Activated CD4-positive, alpha-beta memory T cell treated with anti-CD3 and anti-CD28 coated beads, Interleukin-2, amount 10 ng/mL, durations not matched to agents 7 days and 5 days (primary cell): ENCODE results near the gene ETFB. TPM values are rescaled to one million over a fixed set of nuclear protein-coding genes. Genes with fewer than 3 reads are reported as not detected.

Source experiments
- CTCF ChIA-PET: fragments of 350-600 bp; sonication (Branson Sonifier 250); formaldehyde crosslinking; loops from one replicate; lab custom pipeline; 2021; ENCODE audit warnings: antibody characterized with exemption, inconsistent platforms; lab: Charles Lee
- POLR2A ChIA-PET: fragments of 350-600 bp; sonication (Branson Sonifier 250); formaldehyde crosslinking; loops from one replicate; lab custom pipeline; 2021; ENCODE audit warnings: antibody characterized with exemption; lab: Charles Lee
- DNase-seq: peaks from one replicate; pipeline ENCODE4 v3.0.0-alpha.2; 2020
- H3K27ac Mint-ChIP-seq: one replicate; pipeline ENCODE4 v1.8.0; 2021; ENCODE audit warnings: mild to moderate bottlenecking, mixed read lengths
- H3K27me3 Mint-ChIP-seq: one replicate; pipeline ENCODE4 v1.8.0; 2021; ENCODE audit warnings: mixed read lengths
- H3K36me3 Mint-ChIP-seq: one replicate; pipeline ENCODE4 v1.8.0; 2021; ENCODE audit warnings: low read depth, mixed read lengths
- H3K4me1 Mint-ChIP-seq: one replicate; pipeline ENCODE4 v1.8.0; 2021; ENCODE audit warnings: mixed read lengths
- H3K4me3 Mint-ChIP-seq: one replicate; pipeline ENCODE4 v1.8.0; 2021; ENCODE audit warnings: mild to moderate bottlenecking, mixed read lengths
- H3K9me3 Mint-ChIP-seq: one replicate; pipeline ENCODE4 v1.8.0; 2021; ENCODE audit warnings: mixed read lengths
- total RNA-seq, 2 experiments: library from RNA; stranded (reverse); gene quantifications; one replicate each; pipeline ENCODE4 v1.2.3, GENCODE V29; 2021

The ETFB gene
- total RNA-seq, 2 experiments from 2014 or later, result 126 to 131 TPM

DNA sequence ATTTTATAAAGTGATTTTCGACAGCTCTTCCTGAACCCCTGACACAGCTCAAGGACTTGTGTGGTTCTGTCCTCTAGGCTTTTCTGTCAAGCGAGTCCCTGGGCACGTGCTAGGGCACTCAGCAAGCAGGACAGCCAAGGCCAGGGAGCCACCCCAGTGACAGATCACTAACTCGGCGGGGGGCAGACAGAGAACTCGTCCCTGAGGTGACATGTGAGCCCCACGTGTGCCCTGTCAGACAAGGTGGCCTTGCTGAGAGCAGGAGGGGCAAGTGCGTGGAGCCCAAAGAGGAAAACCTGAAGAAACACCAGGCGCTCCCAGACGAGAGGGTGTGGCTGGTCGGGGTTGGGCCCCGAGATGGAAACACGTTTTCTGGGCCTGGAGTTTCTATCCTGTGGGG is 4.9 kb downstream of the ETFB start:
- Mint-ChIP-seq H3K36me3 (peaks cover 20% of the 10 kb centered on the region), H3K4me1 (peaks cover 55% of the 10 kb centered on the region), H3K4me3 (no peak overlapping the region), H3K9me3 (no peaks in the 10 kb centered on the region), H3K27me3 (no peaks in the 10 kb centered on the region), H3K27ac (no peak overlapping the region)
- DNase-seq, result no peak
- ChIA-PET POLR2A (no interaction called here), CTCF (interaction anchor here (1.2 kb wide), 1 partner anchor 60 kb away, joined by 3 read pairs; no protein-coding TSS in a partner anchor)

DNA sequence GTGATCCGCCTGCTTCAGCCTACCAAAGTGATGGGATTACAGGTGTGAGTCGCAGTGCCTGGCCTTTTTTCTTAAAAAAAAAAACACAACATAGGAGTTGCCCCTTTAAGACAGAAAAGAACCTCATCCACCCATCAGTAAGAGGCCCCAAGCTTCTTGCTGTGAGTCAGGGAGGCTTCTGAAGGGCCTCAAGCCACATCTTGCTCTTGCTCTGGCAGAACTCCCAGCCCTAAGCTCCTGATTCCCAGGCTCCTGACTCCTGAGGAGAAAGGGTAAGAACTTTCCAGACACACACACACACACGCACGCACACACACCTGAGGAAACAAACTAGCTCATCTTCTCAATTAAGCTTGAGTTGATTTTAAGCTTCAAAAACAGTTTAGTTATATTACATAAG is 6.9 kb downstream of the ETFB start:
- H3K36me3 Mint-ChIP-seq, result peaks cover 23% of the 10 kb centered on the region
- DNase-seq, result no peak
- ChIA-PET CTCF (interaction anchor here (1.0 to 1.9 kb wide), 3 partner anchors 9 to 156 kb away, joined by 4 to 6 read pairs (median 5); no protein-coding TSS in a partner anchor), POLR2A (interaction anchor here (1.0 to 2.7 kb wide), 4 partner anchors 9 to 36 kb away, joined by 3 to 14 read pairs (median 7); partner anchors contain the start of gene NKG7)
- no peaks in the 10 kb centered on the region for H3K27me3 Mint-ChIP-seq
- peaks cover 59% of the 10 kb centered on the region for H3K4me1 Mint-ChIP-seq
- no peak overlapping the region for H3K27ac Mint-ChIP-seq
- H3K4me3 Mint-ChIP-seq, result no peak overlapping the region
- no peaks in the 10 kb centered on the region for H3K9me3 Mint-ChIP-seq

DNA sequence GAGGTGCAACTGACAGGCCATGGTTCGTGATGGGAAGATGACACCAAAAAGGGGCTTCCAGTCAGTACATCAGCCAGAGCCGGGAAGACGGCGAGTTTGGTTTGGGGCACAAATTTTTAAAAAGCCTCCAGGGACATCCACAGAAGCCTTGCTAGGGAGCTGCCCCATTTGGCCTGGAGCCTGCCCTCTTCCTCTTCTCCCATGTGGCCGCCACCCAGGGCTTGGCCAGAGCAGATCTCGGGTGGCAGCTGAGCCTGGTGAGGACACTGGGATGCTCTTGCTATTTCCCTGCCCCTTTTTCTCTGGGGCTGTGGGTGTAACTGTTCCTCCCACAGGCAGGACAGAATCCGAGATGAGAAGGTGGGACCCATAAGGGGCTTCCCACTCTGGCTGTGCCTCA is 8.2 kb downstream of the ETFB start:
- no peak overlapping the region for H3K27ac Mint-ChIP-seq
- ChIA-PET POLR2A (interaction anchor here (2.3 to 2.7 kb wide), 2 partner anchors 19 to 37 kb away, joined by 6 to 14 read pairs; no protein-coding TSS in a partner anchor), CTCF (interaction anchor here (0.7 kb wide), 1 partner anchor 64 kb away, joined by 3 read pairs; no protein-coding TSS in a partner anchor)
- H3K9me3 Mint-ChIP-seq, result no peaks in the 10 kb centered on the region
- DNase-seq, result no peak
- H3K4me3 Mint-ChIP-seq, result no peak overlapping the region
- no peaks in the 10 kb centered on the region for H3K27me3 Mint-ChIP-seq
- H3K4me1 Mint-ChIP-seq, result peaks cover 51% of the 10 kb centered on the region
- H3K36me3 Mint-ChIP-seq, result peaks cover 20% of the 10 kb centered on the region

DNA sequence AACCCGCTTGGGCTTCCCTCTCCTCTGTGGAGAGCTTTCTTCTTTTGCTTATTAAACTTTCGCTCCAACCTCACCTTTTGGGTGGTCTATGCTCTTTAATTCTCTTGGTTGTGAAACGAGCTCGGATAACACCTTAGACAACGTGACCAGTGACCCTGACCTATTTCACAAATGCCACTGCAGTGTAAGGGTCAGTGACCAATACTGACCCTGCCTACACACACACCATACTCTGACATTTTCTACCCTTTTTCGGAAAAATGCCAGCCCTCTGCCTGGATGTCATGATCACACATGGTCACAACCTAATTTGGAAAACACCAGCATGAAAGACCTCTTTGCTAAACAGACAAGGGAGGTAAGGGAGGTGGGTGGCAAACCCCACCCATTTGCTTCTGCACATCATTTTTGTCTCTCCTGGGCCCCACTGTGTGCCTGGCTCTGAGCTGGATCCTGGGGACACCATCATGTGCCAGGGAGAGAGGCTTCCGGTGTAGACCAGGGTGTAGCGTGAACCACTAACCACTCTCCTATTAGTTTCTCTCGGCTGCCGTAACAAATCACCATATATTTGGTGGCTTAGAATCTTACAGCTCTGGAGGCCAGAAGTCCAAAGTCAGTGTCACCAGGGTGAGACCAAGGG is 9.9 kb downstream of the ETFB start:
- Mint-ChIP-seq H3K27ac (peak overlapping the region; percentile 26), H3K27me3 (no peaks in the 10 kb centered on the region), H3K4me1 (peaks cover 39% of the 10 kb centered on the region), H3K9me3 (no peaks in the 10 kb centered on the region), H3K36me3 (peaks cover 25% of the 10 kb centered on the region), H3K4me3 (no peak overlapping the region)
- POLR2A ChIA-PET, result interaction anchor here (1.2 to 1.7 kb wide), 4 partner anchors 9 to 40 kb away, joined by 3 to 6 read pairs (median 4); partner anchors contain the start of gene ETFB
- DNase-seq, result no peak
- CTCF ChIA-PET, result interaction anchor here (1.5 kb wide), 1 partner anchor 9 kb away, joined by 3 read pairs; no protein-coding TSS in a partner anchor

DNA sequence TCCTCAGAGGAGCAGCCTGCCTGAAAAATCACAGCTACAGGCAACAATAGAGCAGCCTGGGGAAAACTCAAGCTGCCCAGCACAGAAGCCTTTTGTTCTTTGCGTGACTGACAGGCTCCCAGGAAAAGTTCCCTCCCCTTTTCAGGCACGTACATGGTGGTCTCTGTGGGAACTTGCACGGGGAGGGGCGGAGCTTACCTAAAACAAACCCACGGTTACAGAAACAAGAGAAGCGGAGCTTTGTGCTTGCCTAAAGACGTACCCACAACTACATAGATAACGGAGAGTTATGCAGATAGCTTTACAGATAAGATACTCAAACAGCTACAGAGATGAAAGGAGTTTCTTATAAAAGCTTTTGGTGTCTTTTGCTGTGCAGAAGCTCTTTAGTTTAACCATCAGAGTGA is 11.4 kb downstream of the ETFB start:
- ChIA-PET CTCF (interaction anchor here (1.1 to 1.3 kb wide), 3 partner anchors 11 to 97 kb away, joined by 3 to 8 read pairs (median 3); no protein-coding TSS in a partner anchor), POLR2A (interaction anchor here (0.6 to 1.4 kb wide), 7 partner anchors 10 to 41 kb away, joined by 3 to 9 read pairs (median 4); partner anchors contain the start of genes ETFB and VSIG10L)
- no peak for DNase-seq
- no peak overlapping the region for H3K4me3 Mint-ChIP-seq
- peak overlapping the region; percentile 72 for H3K27ac Mint-ChIP-seq
- peaks cover 33% of the 10 kb centered on the region for H3K4me1 Mint-ChIP-seq
- H3K9me3 Mint-ChIP-seq, result no peaks in the 10 kb centered on the region
- peaks cover 32% of the 10 kb centered on the region for H3K36me3 Mint-ChIP-seq
- no peaks in the 10 kb centered on the region for H3K27me3 Mint-ChIP-seq

DNA sequence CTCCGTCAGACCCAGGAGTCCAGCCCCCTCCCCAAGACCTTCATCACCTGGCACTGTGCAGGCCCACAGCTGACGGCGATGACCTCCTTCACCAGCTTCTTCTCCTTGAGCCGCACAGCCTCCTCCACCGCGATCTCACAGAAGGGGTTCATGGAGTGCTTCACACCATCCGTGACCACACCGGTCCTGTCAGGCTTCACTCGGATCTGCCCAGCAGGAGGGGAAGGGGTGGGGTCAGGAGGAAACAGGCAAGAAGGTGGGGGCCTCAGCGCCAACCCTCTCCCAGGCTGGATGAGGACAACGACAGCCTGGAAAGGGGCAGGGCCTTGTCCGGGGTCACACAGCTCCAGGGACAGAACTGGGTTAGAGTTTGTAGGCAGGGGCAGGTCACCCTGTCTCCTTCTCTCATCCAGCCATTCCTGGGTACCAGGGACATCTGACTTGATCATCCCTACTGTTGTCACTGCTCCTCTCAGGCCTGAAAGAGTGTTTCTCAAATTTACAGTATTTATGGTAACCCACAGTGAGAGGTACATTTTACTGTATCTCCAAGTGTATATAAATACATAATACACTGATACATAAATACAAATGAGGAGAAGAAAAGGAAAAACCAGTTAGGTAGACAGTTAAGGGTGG is 12.0 kb downstream of the ETFB start:
- H3K36me3 Mint-ChIP-seq, result peaks cover 32% of the 10 kb centered on the region
- ChIA-PET POLR2A (interaction anchor here (1.0 to 1.4 kb wide), 6 partner anchors 10 to 41 kb away, joined by 4 to 9 read pairs (median 4); partner anchors contain the start of genes ETFB and VSIG10L), CTCF (interaction anchor here (1.1 to 1.3 kb wide), 3 partner anchors 11 to 96 kb away, joined by 3 to 8 read pairs (median 3); no protein-coding TSS in a partner anchor)
- H3K27me3 Mint-ChIP-seq, result no peaks in the 10 kb centered on the region
- peaks cover 28% of the 10 kb centered on the region for H3K4me1 Mint-ChIP-seq
- no peak overlapping the region for H3K4me3 Mint-ChIP-seq
- no peaks in the 10 kb centered on the region for H3K9me3 Mint-ChIP-seq
- peak overlapping the region; percentile 72 for H3K27ac Mint-ChIP-seq
- DNase-seq, result no peak

DNA sequence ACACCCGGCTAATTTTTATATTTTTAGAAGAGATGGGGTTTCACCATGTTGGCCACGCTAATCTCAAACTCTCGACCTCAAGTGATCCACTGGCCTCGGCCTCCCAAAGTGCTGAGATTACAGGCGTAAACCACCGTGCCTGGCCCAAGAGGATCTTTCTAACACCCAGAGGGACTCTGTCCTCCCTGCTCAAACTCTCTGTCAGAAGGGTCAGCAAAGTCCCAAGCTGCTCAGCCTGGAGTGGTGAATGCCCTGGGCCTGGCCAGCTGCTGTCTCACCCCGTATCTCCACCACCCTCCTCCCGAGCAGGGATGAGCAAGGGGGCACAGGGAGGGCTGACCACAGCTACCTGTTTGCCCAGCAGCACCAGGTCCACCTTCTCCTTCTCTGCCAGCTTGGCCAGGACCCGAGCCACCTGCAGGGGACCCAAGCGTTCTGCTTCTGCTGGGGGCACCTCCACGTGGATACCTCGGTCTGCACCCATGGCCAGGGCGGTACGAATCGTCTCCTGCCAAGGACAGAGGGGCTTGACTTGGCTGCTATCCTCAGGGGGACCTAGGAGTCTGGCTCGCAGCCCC is 13.3 kb downstream of the ETFB start:
- Mint-ChIP-seq H3K4me1 (peaks cover 27% of the 10 kb centered on the region), H3K36me3 (peaks cover 32% of the 10 kb centered on the region), H3K27me3 (no peaks in the 10 kb centered on the region), H3K27ac (no peak overlapping the region), H3K9me3 (no peaks in the 10 kb centered on the region), H3K4me3 (no peak overlapping the region)
- ChIA-PET POLR2A (interaction anchor here (1.3 kb wide), 1 partner anchor 10 kb away, joined by 3 read pairs; no protein-coding TSS in a partner anchor), CTCF (no interaction called here)
- no peak for DNase-seq

DNA sequence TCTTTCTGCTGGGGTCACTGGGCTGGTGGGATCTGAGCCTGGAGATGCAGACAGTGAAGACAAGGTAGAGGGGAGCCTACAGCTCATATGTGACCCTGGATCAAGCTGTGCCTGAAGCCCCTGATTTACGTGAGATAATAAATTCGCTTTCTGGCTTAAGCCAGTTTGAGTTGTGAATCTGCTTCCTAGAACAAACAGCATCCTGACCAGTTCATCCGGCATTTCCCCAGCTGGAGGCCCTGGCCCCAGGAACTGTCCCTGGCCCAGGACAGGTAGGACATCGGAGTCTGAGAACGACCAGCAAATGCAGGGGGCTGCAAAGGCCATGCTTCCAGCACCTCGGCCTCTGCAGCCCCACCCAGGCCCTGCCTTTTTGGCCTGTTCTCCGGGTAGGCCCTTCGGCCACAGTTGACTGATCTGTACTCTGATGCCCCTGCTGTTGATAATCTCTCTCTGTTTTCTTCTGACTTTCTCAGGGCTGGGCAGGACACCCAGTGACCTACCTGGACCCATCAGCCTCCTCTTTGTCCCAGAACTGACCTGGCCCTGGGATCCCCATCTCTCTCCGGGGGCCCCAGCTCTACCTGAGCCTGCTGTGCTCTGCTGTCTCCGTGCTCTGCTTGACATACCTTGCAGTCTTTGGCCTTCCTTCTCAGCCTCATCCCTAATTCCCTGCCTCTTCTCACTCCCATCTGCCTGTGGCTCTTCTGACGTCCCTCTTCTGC is 14.8 kb downstream of the ETFB start:
- Mint-ChIP-seq H3K4me3 (no peak overlapping the region), H3K9me3 (no peaks in the 10 kb centered on the region), H3K27ac (no peak overlapping the region), H3K36me3 (peaks cover 35% of the 10 kb centered on the region), H3K27me3 (no peaks in the 10 kb centered on the region), H3K4me1 (peaks cover 20% of the 10 kb centered on the region)
- ChIA-PET CTCF (interaction anchor here (2.8 kb wide), 1 partner anchor 11 kb away, joined by 9 read pairs; no protein-coding TSS in a partner anchor), POLR2A (interaction anchor here (1.2 to 1.9 kb wide), 5 partner anchors 10 to 66 kb away, joined by 3 to 6 read pairs (median 4); partner anchors contain the start of genes CLDND2, SIGLEC10 and VSIG10L)
- DNase-seq, result no peak

DNA sequence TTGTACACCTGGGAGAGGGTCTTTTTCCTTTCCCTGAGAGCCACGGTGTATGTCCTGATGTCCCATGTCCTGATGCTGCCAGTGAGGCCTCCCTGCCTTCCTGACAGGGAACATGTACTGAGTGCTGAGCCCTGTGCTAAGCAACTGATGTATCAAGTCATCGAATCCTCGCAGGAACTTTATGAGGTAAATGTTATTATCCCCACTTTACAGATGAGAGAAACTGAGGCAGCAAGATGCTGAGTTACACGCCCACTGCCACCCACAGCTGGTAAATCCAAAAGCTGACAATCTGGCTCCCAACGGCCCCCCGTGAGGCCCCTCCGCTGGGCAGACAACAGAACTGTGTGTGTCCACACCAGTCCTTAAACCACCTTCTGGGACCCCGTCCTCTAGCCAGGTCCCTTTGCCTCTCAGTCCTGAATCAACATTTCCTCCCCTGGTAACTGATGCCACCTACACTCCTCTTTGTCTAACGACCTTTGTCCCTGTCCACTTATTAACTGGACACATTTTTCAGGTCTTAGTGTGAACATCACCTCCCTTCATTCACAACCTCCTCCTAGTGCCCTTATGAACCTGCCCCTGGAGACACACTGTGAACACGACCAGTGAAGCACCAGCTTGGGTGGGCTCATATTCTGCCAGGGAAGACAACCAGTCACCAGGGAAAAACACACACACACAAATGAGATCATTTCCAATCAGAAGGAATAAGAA is 18.8 kb downstream of the ETFB start:
- H3K9me3 Mint-ChIP-seq, result no peaks in the 10 kb centered on the region
- ChIA-PET POLR2A (no interaction called here), CTCF (interaction anchor here (1.0 kb wide), 1 partner anchor 51 kb away, joined by 4 read pairs; no protein-coding TSS in a partner anchor)
- peaks cover 33% of the 10 kb centered on the region for H3K36me3 Mint-ChIP-seq
- H3K27me3 Mint-ChIP-seq, result no peaks in the 10 kb centered on the region
- H3K4me1 Mint-ChIP-seq, result no peaks in the 10 kb centered on the region
- H3K27ac Mint-ChIP-seq, result no peak overlapping the region
- H3K4me3 Mint-ChIP-seq, result no peak overlapping the region
- DNase-seq, result no peak

DNA sequence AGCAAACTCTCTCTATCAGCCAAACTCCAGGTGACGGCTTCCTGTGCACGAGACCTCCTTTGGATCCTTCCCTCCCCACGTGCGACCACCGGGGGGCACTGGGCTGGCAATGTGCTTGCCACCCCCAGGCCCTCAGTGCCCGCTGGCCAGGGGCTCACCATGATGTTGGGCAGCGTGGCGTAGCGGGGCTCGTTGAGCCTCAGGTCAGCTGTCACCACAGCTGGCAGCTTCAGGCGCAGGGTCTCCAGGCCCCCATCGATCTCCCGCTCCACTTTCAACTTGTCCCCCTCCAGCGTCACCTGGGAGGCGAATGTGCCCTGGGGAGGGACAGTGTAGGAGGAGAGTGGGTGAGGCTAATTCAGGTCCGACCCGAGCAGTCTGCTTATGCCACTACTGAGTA is 19.4 kb downstream of the ETFB start:
- Mint-ChIP-seq H3K4me3 (no peak overlapping the region), H3K27ac (no peak overlapping the region), H3K9me3 (no peaks in the 10 kb centered on the region), H3K36me3 (peaks cover 27% of the 10 kb centered on the region), H3K4me1 (no peaks in the 10 kb centered on the region), H3K27me3 (no peaks in the 10 kb centered on the region)
- CTCF ChIA-PET, result no interaction called here
- POLR2A ChIA-PET, result no interaction called here
- DNase-seq, result no peak

DNA sequence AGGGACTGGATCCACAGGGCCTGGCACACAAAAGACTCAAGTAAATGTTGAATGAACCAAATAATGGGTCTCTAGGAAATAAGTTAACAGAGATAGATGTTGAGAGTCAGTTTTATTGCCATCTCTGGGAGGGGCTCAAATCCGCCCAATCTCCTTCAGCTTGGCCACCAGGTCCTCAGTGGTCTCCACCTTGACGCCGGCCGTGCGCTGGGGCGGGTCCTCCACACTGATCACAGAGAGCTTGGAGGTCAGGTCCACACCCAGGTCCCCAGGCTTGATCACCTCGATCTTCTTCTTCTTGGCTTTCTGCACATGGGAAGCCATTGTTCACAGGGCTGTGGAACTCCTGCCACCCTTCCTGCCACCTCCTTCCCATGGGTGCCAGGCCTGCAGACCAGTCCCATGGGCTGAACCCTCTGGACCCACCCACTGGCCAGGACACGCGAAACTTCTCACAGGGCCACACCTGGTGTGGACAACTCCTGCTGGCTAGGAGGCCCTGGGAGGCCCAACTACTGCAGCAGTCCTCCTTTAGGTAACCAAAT is 21.0 kb downstream of the ETFB start:
- ChIA-PET POLR2A (interaction anchor here (1.3 to 2.1 kb wide), 2 partner anchors 23 to 49 kb away, joined by 3 to 5 read pairs; no protein-coding TSS in a partner anchor), CTCF (no interaction called here)
- Mint-ChIP-seq H3K4me3 (no peak overlapping the region), H3K27ac (no peak overlapping the region), H3K27me3 (peaks cover 7% of the 10 kb centered on the region), H3K4me1 (no peaks in the 10 kb centered on the region), H3K9me3 (no peaks in the 10 kb centered on the region), H3K36me3 (peaks cover 18% of the 10 kb centered on the region)
- no peak for DNase-seq
